ENCODE data around the gene CCNC.

DNA sequence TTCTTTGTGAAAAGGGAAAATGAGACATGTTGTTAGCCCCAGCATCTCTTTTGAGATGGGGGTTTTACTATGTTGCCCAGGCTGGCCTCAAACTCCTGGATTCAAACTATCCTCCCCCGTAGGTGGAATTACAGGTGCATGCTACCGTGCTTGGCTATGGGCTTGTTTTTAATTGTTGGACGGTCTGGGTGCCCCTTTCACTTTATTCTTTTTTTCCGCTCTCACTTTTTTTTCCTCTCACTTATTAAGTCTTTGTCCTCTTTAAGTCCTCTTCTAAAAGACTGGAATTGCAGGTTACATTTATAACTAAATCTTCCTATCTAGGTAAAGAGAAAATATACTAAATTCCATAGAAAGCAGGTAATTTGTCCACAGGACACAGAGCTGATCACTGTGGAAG is 19.3 kb upstream of the CCNC start:
- TF ChIP-seq ATF2 (tag by site-specific recombination; IDR thresholded peaks at IDR 0.05; ENCODE audit: low read depth) (no peak), ZNF792 (tag by site-specific recombination; IDR thresholded peaks at IDR 0.05) (no peak), CTCF (tag by site-specific recombination; IDR thresholded peaks at IDR 0.05) (no peak), ZNF571 (tag by site-specific recombination; IDR thresholded peaks at IDR 0.05) (no peak), SETDB1 (IDR thresholded peaks at IDR 0.05; ENCODE audit: insufficient read length, low read length) (no peak), KLF1 (tag by site-specific recombination; IDR thresholded peaks at IDR 0.05) (no peak), ZNF175 (tag by site-specific recombination; IDR thresholded peaks at IDR 0.05) (no peak)
- TF ChIP-seq, protein P1, sequence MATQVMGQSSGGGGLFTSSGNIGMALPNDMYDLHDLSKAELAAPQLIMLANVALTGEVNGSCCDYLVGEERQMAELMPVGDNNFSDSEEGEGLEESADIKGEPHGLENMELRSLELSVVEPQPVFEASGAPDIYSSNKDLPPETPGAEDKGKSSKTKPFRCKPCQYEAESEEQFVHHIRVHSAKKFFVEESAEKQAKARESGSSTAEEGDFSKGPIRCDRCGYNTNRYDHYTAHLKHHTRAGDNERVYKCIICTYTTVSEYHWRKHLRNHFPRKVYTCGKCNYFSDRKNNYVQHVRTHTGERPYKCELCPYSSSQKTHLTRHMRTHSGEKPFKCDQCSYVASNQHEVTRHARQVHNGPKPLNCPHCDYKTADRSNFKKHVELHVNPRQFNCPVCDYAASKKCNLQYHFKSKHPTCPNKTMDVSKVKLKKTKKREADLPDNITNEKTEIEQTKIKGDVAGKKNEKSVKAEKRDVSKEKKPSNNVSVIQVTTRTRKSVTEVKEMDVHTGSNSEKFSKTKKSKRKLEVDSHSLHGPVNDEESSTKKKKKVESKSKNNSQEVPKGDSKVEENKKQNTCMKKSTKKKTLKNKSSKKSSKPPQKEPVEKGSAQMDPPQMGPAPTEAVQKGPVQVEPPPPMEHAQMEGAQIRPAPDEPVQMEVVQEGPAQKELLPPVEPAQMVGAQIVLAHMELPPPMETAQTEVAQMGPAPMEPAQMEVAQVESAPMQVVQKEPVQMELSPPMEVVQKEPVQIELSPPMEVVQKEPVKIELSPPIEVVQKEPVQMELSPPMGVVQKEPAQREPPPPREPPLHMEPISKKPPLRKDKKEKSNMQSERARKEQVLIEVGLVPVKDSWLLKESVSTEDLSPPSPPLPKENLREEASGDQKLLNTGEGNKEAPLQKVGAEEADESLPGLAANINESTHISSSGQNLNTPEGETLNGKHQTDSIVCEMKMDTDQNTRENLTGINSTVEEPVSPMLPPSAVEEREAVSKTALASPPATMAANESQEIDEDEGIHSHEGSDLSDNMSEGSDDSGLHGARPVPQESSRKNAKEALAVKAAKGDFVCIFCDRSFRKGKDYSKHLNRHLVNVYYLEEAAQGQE (tag by site-specific recombination; IDR thresholded peaks at IDR 0.05) = no peak
- TF ChIP-seq, protein P2, sequence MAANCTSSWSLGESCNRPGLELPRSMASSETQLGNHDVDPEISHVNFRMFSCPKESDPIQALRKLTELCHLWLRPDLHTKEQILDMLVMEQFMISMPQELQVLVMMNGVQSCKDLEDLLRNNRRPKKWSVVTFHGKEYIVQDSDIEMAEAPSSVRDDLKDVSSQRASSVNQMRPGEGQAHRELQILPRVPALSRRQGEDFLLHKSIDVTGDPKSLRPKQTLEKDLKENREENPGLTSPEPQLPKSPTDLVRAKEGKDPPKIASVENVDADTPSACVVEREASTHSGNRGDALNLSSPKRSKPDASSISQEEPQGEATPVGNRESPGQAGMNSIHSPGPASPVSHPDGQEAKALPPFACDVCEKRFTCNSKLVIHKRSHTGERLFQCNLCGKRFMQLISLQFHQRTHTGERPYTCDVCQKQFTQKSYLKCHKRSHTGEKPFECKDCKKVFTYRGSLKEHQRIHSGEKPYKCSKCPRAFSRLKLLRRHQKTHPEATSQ (tag by site-specific recombination; IDR thresholded peaks at IDR 0.05) = no peak

Measured in HEK293 (cell line).